HG03460 (cell line): ENCODE results near the gene QSER1.

Experiments
- ATAC-seq: cut with Tn5 transposase; IDR thresholded peaks from one replicate; pipeline ENCODE4 v1.9.1; 2021; ENCODE audit not compliant: unreplicated experiment

Gene QSER1

DNA sequence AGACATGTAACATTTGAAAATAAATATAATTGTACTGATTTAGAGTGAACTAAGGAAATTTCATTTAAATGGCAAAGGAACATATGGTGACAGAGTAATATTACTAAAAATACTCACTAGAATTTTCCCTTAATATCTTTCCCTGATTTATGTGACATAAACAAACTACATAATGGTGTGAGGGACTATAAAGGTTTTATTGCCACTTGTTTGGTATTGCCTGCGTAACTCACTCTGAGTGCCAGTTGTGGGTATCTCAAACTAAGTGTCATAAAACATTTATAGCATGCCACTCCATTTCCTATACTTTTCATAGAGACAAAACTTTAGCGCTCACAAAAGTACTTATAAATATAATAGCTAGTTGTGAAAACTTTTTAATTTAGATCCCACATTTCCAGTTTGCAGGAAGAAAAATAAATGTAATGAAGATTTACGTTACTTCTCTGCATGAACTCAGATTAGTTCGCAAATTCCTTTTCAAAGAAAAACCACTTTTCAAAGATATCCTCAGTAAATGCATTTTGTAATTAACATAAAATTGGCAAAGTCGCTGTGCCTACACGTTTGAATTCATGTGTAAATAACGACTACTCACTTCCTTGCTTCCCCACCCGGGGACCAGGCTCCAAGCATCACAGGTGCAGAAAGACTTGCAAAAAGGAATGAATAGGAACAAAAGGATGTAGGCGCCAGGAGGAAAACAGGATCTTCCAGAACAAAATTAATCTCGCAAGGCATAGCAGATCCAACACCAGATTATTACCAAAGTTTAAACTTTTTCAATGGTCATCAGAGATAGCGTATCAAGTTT is 1.6 kb upstream of the QSER1 start:
- ATAC-seq, result no peak

DNA sequence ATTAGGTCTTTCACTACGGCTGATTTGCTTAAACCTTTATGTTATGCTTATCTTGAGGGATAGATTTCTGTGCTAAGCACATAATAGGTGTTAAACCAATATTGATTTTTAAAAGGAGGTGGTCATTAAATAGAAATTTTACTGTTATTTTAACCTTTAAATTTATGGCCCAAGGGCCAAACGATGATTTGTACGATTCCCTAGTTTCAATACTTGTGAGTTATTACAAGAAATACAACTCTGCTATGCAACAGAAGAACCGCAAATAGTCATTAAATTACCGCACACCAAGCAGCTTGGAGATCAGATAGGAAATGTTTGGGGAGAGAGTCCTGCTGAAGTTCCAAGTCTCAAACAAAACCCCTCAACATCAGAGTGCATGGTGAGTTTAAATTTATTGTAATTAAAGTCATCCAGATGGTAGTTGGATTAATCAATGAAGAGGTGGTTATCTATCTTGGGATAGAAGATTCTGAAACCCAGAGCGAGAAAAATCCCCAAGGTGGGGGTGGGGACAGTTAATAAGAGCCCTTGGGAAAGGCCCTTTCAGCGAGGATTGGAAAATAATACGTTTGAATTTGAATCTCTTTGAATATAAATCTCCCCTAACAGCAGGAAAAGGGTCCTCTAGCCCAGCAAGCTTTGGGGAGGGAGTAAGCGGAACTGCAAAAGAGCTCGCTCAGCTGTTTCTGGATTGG is 805 bp upstream of the QSER1 start:
- ATAC-seq, result no peak

DNA sequence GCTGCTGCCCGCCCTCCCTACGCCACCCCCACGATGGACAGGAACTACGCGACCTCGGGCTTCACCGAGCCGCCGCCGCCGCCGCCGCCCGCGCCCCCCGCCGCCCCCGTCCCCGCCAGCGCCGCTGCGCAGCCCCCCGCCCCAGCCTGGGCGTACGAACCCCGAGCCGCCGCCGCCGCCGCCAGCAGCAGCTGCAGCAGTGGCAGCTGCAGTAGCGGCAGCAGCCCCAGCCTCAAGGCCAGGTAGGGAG is 407 bp downstream of the QSER1 start:
- no peak for ATAC-seq

DNA sequence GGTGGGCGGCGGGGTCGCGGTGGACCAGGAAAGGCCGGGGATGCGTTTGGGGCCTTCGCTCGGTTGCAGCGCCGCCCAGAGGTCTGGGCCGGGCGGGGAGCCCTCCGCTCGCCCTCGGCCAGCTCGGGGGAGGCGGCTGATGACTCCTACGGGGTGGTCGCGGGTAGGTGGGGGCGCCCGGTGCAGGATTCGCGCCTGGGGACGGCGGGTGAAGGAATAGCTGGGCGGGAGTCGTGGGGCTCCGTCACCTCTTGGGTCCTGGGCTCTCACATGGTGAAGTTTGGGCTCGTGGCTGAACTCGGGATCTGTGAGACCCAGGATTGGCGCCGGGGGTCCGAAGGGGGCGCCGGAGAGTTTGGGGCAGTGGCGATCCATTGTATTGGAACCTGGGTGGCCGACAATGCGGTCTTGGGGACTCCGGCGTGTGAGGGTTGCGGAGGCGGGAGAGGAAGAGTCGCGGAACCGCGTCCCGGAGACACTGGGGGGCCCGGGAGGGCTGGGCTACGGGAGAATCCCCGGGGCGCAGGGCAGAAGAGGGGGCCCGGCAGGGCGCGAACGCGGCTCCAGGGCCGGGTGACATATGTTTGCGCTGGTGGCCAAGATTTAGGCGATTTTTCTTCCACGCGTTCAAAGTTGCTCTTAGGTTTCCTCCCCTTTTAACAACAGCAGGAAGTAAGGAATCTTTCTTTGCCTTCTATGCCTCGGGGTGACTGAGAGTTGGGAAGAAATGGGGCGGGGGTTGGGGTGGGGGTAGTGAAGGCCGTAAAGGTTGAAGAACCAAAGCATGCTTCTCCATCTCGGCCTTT is 935 bp downstream of the QSER1 start:
- peak; percentile 25 for ATAC-seq

DNA sequence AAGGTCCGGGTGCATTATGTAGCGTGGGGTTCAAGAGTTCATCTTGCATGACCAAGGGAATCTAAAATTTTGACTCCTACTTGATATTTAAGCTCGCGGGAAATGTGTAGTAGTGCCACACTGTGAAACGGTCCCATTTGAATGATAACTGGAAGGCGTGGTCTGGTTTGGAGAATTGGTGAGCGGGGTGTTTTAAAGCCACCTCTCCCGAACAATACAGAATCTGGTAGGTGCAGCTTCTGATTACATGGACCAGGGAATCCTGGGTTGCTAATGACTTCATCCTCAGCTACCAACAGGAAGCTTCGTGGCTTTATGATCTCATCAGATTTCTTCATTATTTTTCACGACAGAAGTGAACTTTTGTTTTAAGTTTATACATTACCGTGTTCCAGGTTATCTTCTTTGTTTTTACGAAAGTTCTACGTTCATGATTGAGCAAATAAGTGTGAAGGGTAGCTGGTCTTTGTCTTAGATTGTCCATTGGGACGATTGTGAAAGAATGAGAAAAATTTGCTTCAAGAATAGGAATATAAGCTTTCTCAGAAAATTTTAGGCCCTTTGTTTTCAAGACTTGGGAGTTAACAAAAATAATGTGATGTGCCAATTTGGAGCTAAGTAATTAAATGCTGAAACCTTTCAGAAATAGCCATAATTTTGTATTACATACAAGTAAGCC is 1.7 kb downstream of the QSER1 start:
- ATAC-seq, result no peak

DNA sequence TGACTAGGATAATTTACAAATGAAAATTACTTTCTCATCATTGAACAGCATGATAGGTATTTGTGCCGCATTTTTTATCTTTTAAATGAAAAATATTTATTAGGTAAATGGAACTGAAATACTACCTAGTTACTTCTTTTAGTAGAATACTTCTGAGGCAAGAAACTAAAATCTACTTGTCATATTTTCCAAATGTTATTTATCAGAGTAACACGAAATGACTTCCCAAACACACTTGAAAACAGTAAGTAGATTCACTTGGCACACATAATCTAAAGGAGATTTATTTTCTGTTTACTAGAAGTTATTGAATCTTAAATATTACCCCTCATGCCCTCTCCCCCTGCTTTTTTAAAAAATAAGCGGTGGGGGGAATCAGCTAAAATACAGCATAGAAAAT is 2.3 kb downstream of the QSER1 start:
- ATAC-seq, result no peak

DNA sequence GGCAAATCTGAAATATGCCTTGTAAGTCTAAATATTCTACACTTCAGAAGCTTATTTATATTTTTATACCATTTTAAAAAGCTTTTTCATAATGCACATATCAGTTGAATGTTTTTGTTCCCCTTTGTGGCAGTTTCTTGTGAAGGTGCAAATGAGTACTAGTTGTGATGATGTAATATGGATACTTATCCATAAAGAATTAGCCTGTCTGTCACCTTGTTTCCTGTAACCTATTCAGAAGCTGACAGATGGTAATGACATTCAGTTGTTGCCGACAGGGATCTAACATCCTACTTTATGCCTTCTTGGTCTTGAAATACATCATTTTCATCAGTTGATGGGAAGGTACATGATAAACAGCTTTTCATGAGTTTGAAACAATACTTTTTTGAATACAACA is 2.9 kb downstream of the QSER1 start:
- ATAC-seq, result no peak

DNA sequence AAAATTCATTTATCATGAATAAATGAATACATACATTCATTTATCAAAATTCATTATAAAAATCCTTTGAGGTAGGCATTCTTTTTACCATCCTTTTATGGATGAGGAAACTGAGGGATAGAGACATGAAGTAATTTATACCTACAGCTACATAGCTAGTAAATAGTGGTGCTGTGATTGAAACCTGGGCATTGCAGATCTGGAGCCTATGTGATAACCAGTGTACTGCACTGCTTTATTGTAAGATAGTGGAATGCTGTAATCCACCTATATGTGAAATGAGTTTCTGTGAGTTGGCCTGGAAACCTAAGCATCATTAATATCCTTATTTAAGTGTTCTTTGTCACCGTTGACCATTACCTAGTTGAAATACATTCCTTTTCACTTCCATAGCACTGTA is 4.5 kb downstream of the QSER1 start:
- no peak for ATAC-seq

DNA sequence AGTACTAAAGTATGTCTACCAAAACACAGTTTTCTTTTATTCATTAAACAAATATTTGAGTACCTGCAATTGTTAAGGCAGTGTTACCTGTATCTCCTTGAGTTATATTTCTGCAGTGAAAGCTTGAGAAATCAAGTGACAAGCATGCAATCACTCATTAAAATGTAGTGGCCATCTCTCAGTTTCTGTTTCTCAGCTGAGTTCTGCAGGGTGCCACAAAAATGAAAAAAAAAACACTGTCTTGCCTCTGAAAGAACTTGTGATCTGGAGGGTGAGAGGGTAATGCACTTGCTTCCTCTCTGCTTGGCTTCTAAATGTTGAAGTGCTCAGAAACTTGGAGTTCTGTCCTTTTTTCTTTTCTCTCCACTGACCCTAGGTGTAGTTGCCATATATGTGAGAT is 6.8 kb downstream of the QSER1 start:
- ATAC-seq, result peak; percentile 67

DNA sequence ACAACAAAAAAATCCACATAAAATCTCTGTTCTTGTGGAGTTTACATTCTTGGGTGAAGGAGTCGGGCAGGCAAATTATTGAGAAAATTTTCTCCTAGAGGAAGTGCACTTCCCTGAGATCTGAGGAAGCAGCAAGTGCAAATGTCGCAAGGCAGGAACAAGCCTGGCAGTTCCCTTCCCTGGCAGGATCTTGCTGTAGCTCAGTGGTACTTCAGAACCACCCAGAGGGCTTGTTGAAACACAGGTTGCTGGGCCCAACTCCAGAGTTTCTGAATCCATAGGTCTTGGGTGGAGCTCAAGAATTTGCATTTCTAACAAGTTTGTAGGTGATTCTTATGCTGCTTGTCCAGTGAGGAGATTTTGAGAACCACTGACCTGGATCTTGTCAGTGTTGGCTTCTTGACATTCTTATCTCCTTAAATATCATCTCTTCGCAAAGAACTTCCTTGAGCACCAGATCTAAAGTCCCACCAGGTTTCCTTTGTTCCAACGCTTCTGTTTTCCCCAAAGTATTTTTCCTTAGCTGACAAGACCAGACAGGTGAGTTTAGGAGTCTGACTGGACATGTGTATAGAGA is 9.6 kb downstream of the QSER1 start:
- ATAC-seq, result no peak

DNA sequence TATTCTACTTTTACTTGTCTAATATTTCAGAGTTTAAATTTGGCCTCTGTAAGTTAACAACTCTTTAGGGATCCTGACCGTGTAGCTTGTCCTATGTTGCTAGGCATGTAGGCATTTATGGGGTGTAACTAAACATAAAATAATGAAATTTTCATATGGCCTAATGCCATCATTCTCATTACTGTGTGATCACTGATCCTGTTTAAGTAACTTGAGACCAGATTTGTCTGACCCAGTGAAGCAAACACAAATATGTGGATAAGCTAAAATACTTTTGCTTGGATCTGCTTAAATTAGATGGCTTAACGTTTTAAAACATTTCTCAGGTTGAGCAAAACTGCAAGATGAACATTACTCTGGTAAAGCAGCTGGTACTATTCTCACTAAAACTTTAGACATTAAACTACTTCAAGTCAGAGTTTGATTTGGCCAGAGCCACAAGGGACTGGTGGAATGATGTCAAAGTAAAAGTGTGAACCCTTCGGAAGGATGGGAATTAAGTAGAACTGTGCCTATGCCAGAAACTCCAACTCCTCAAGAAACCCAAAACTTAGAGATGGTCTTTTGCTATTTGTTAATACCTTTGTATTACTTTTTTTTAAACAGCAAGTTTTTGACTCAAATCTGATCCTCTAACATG is 12.5 kb downstream of the QSER1 start:
- no peak for ATAC-seq

DNA sequence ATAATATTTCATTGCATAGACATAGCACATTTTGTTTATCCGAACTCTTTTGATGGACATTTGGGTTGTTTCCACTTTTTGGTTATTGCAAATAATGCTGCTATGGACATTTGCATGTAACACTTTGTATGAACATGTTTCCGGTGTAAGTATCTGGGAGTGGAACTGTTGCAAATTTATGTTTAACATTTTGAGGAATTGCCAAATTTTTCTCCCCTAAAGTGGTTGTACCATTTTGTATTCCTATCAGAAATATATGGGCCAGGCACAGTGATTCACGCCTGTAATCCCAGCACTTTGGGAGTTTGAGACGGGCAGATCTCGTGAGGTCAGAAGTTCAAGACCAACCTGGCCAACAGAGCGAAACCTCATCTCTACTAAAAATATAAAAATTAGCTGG is 16.0 kb downstream of the QSER1 start:
- ATAC-seq, result no peak

DNA sequence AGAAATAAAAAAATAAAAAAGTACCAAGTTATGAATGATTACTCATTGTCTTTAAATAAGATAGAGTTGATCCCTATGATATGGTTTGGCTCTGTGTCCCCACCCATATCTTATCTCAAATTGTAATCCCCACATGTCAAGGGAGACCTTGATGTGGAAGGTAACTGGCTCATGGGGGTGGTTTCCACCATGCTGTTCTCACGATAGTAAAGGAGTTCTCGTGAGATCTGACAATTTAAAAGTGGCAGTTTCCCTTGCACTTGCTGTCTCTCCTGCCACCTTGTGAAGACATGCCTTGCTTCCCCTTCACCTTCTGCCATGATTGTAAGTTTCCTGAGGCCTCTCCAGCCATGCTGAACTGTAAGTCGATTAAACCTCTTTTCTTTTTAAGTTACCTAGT is 18.8 kb downstream of the QSER1 start:
- no peak for ATAC-seq

DNA sequence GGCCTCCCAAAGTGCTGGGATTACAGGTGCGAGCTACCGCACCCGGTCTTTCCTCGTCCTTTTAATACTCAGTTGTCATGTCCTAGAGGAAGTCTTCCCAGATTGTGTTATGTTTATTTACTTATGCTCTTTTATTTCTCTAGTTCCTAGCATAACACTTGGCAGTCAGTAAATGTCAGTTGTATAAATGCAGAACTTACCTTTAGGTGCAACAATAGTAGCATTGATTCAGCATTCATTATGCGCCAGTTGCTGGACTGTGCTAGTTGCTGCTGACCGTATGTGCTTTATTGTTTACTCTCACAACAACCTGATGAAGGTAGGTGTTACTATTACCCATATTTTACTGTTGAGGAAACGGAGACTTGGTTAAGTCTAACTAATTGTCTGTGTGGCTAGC is 20.8 kb downstream of the QSER1 start:
- ATAC-seq, result no peak

DNA sequence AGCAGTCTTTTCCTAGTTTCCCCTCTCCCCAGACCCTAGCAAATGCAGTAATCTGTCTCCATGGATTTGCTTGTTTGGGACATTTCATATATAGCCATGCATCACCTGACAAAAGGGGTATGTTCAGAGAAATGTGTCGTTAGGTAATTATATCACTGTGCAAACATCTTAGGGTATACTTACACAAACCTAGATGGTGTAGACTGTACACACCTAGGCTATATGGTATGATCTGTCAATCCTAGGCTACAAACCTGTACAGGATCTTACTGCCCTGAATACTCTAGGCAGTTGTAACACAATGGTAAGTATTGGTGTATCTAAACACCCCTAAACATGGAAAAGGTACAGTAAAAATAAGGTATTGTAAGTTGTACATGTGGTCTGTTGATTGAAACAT is 23.8 kb downstream of the QSER1 start:
- ATAC-seq, result no peak

DNA sequence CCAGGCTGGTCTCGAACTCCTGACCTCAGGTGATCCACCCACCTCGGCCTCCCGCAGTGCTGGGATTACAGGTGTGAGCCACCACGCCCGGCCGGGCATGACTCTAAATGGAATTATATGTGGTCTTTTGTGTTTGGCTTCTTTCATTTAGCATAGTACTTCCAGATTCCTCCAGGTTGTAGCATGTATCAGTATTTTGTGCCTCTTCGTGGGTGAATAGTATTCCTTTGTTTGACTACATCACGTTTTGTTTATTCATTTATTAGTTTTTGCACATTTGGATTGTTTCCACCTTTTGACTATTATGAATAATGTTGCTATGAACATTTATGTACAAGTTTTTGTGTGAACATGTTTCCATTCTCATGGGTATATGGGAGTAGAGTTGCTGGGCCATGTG is 24.4 kb downstream of the QSER1 start:
- ATAC-seq, result no peak

DNA sequence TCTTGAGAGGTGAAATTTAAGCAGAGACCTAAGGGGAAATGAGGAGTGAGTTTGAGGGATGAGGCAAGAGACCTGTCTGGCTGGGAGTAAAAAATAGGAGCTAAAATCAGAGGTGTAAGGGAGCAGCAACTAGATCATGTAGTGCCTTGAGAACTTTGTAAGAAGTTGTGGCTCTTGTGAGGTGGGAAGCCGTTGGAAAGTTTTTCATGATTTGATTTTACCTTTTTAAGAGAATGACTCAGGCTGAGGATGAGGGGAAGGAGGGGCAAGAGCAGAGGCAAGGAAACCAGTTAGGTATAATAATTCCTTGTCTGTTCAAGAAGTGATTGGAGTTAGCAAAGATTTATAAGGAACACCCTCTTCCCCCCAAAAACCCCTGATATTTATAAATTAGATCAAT is 25.8 kb downstream of the QSER1 start:
- no peak for ATAC-seq

DNA sequence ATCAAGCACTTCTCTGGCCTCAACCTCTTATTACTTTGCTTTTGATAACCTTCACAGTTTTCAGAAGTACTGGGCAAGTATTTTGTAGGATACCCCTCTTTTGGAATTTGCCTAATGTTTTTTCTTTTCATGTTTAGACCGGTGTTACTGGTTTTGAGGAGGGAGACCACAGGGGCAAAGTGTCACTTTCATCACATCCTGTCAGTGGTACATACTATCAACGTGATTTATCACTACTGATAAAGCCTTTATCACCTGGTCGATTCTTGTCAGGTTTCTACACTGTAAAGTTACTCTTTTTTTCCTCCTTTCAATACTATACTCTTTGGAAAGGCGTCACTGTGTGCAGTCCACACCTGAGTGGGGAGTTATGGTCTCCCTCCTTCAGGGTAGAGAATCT is 26.7 kb downstream of the QSER1 start:
- ATAC-seq, result no peak

DNA sequence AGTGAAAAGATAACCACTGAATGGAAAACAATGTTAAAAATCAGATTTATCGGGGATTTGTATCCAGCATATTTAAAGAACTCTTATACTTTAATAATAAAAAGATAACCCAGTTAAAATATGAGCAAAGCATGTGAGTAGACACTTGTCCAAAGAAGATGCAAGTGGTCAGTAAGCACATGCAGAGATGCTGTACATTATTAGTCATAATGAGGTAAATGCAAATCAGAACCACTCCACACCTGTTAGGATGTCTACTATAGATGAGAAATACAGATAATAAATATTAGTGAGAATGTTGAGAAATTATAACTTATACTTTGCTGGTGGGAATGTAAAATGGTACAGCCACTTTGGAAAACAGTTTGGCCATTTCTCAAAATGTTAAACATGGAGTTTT is 28.0 kb downstream of the QSER1 start:
- ATAC-seq, result no peak

DNA sequence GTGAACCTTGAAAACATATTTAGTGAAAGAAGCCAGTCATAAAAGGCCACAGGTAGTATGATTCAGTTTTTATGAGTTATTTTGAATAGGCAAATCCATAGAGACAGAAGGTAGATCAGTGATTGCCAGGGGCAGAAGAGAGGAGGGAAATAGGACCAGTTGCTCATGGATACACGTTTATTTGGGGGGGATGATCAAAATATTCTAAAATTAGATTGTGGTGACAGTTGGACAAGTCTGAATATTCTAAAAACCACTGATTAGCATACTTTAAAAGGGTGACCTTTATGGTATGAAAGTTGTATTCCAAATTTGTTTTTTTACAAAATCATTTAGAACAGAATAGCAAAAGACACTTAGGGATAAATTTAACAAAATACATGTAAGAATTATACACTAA is 28.6 kb downstream of the QSER1 start:
- no peak for ATAC-seq

DNA sequence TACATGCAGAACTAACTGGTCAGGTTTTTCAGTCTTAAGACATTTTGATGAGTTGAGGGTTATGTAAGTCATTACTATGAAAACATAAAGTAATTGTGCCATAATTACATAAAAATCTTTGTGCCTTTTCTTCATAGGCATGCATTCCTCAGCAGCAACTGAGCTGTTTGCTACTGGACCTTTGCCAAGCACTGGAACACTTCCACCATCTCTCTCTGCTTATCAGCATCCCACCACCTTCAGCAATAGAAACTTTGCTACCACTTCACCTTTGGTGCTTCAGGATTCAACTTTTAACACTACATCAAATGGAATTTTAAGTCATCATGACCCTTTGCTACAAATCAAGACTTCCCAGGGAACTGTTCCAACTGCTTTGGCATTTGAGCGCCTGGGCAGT is 39.0 kb downstream of the QSER1 start:
- ATAC-seq, result no peak
